MCF 10A (cell line): ENCODE measurements around the gene CELF4. TPM values are rescaled to one million over a fixed set of nuclear protein-coding genes. Genes with fewer than 3 reads are reported as not detected.

Experiments used
- BruUV-seq: library from RNA; stranded (reverse); fragments of 400-500 nt; replicated peaks from 2 replicates; lab custom pipeline; 2021; lab: Mats Ljungman, UMichigan
- CTCF ChIA-PET: fragments of 300-600 bp; sonication (Branson Sonifier 250); formaldehyde crosslinking; extraction: SDS; loops from one replicate; lab custom pipeline; 2021; ENCODE audit warnings: antibody characterized with exemption, inconsistent platforms; lab: Yijun Ruan, JAX
- POLR2A ChIA-PET: fragments of 300-600, 350-650 bp; sonication (Branson Sonifier 250); formaldehyde crosslinking; extraction: SDS; loops from one replicate; lab custom pipeline; 2020; ENCODE audit warnings: antibody characterized with exemption, inconsistent platforms; lab: Yijun Ruan, JAX
- DNase-seq: peaks from one replicate; pipeline ENCODE4 v3.0.0-alpha.2; 2018; ENCODE audit not compliant: unreplicated experiment
- H3K27ac Mint-ChIP-seq: one replicate; pipeline ENCODE4 v1.8.0; 2022; ENCODE audit warnings: mild to moderate bottlenecking, low read depth, mixed read lengths; ENCODE audit not compliant: unreplicated experiment
- H3K27me3 Mint-ChIP-seq: one replicate; pipeline ENCODE4 v1.8.0; 2022; ENCODE audit warnings: mixed read lengths; ENCODE audit not compliant: insufficient read depth, unreplicated experiment
- H3K36me3 Mint-ChIP-seq: one replicate; pipeline ENCODE4 v1.8.0; 2022; ENCODE audit warnings: mild to moderate bottlenecking, moderate library complexity, mixed read lengths; ENCODE audit not compliant: insufficient read depth, unreplicated experiment
- H3K4me1 Mint-ChIP-seq: one replicate; pipeline ENCODE4 v1.8.0; 2022; ENCODE audit warnings: mixed read lengths; ENCODE audit not compliant: insufficient read depth, unreplicated experiment
- H3K4me3 Mint-ChIP-seq: one replicate; pipeline ENCODE4 v1.8.0; 2022; ENCODE audit warnings: mild to moderate bottlenecking, moderate library complexity, mixed read lengths; ENCODE audit not compliant: unreplicated experiment
- H3K9me3 Mint-ChIP-seq: one replicate; pipeline ENCODE4 v1.8.0; 2022; ENCODE audit warnings: mixed read lengths; ENCODE audit not compliant: unreplicated experiment
- CTCF ChIP-seq: fragments of 200-600 bp; IDR thresholded peaks from one replicate; pipeline ENCODE4 v1.8.0; 2022; ENCODE audit warnings: antibody characterized with exemption, mild to moderate bottlenecking; ENCODE audit not compliant: unreplicated experiment
- intact Hi-C: fragments of 100-400 bp; cut with micrococcal nuclease; formaldehyde crosslinking; loops from 2 replicates; pipeline ENCODE4 v1.14.1; 2022
- total RNA-seq: library from RNA; stranded (reverse); gene quantifications from 2 replicates; pipeline ENCODE4 v1.2.3, GENCODE V29; 2022

Gene CELF4
- total RNA-seq, 1 experiment from 2014 or later, result not detected

DNA sequence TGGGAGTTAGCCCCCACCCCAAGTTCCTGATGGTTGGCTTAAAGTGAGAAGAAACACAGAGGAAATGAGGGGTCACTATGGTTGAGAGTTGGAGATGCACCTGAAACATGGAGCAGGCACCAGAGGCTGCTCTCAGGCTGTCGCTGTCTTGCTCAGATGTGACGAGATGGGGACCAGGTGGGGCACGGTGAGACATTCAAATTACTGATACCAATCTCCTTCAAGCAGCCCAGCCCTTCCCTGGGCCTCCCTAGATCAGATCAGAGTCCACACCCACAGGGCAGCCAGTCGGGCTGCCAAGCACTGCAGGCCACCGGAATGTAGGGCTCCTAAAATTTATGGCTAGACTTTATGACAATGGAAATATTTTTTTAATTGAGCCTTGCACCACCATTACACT is 176.6 kb downstream of the CELF4 start:
- intact Hi-C loops, result loop anchor here (10.0 kb wide), 1 partner anchor 86 kb away; no protein-coding TSS in a partner anchor
- no peaks in the 10 kb centered on the region for H3K4me1 Mint-ChIP-seq

DNA sequence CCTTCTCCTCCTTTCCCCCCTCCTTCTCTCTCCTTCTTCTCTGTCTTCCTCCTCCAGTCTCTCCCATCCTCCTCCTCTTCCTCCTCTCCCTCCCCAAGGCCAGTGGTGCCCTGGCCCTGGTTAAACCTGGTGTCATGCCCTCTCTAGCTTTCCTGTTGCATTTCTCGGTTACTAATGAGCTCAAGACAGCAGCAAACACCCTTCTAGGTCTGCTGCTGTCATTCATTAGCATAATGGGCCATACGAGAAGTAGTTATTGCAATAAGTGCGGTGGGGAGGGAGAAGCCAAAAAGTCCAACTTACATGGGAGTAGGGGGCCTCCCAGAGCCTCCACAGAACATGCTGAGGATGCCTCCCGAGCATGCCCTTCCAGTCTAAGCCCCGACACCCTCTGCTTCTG is 177.2 kb downstream of the CELF4 start:
- no peak for DNase-seq
- no peak overlapping the region for H3K4me3 Mint-ChIP-seq
- BruUV-seq, result no TSS peak
- no peaks in the 10 kb centered on the region for H3K9me3 Mint-ChIP-seq
- no peaks in the 10 kb centered on the region for H3K4me1 Mint-ChIP-seq
- TF ChIP-seq CTCF, result no peak
- POLR2A ChIA-PET, result no interaction called here
- no peaks in the 10 kb centered on the region for H3K36me3 Mint-ChIP-seq
- CTCF ChIA-PET, result interaction anchor here (0.6 to 1.8 kb wide), 5 partner anchors 9 to 162 kb away, joined by 3 to 13 read pairs (median 4); no protein-coding TSS in a partner anchor
- peaks cover 26% of the 10 kb centered on the region for H3K27me3 Mint-ChIP-seq
- no peak overlapping the region for H3K27ac Mint-ChIP-seq
- intact Hi-C loops, result loop anchor here (10.0 kb wide), 1 partner anchor 86 kb away; no protein-coding TSS in a partner anchor

More for the DNA sequence above, 176.6 kb downstream of the CELF4 start:
- Mint-ChIP-seq H3K4me3 (no peak overlapping the region), H3K9me3 (no peaks in the 10 kb centered on the region), H3K27ac (no peak overlapping the region), H3K36me3 (no peaks in the 10 kb centered on the region), H3K27me3 (peaks cover 27% of the 10 kb centered on the region)
- no TSS peak for BruUV-seq
- CTCF ChIA-PET, result interaction anchor here (1.3 kb wide), 1 partner anchor 149 kb away, joined by 8 read pairs; no protein-coding TSS in a partner anchor
- TF ChIP-seq CTCF, result no peak
- POLR2A ChIA-PET, result no interaction called here
- DNase-seq, result no peak

GRCh38 chr18:37385846-37386778 is 179.5 kb downstream of the CELF4 start:
- Mint-ChIP-seq H3K4me1 (no peaks in the 10 kb centered on the region), H3K9me3 (peaks cover under 1% of the 10 kb centered on the region), H3K27me3 (peaks cover 15% of the 10 kb centered on the region), H3K27ac (no peak overlapping the region), H3K4me3 (no peak overlapping the region), H3K36me3 (no peaks in the 10 kb centered on the region)
- intact Hi-C loops, result loop anchor here (1.0 to 10.0 kb wide), 2 partner anchors 89 to 152 kb away; no protein-coding TSS in a partner anchor
- no TSS peak for BruUV-seq
- peak; percentile 53 for TF ChIP-seq CTCF
- ChIA-PET CTCF (interaction anchor here (0.7 to 4.1 kb wide), 15 partner anchors 11 to 851 kb away, joined by 3 to 76 read pairs (median 3); no protein-coding TSS in a partner anchor), POLR2A (no interaction called here)
- peak; percentile 54 for DNase-seq
